ENCODE results near the gene CCDC181.

GRCh38 chr1:169347688-169348382 is 79.4 kb downstream of the CCDC181 start:
- TF ChIP-seq CTCF (IDR thresholded peaks at IDR 0.05) = no peak
- TF ChIP-seq POLR2AphosphoS5 (IDR thresholded peaks at IDR 0.05; ENCODE audit: insufficient read depth in 1 of 2, low read depth in 1 of 2) = no peak
- no peak for TF ChIP-seq POLR2A (IDR thresholded peaks at IDR 0.05)
